ENCODE data around the gene IPPK.

IPPK gene

GRCh38 chr9:92649007-92649406 is 20.9 kb downstream of the IPPK start:
- H3K27ac ChIP-seq (ENCODE audit: extremely low read depth, low read depth, low read length): no peak overlapping the region
- H3K36me3 ChIP-seq (ENCODE audit: control insufficient read depth in 2 of 2, insufficient read depth in 1 of 2, low read length in 2 of 2): peaks cover 20 to 90% of the 10 kb centered on the region in 2 experiments
- H3K4me1 ChIP-seq (ENCODE audit: control insufficient read depth, insufficient read depth, low read length): peaks cover 2% of the 10 kb centered on the region; the same call in 1 of the 2 replicates
- ChIA-PET CTCF (interaction anchor here (0.6 to 0.7 kb wide), 2 partner anchors 69 to 514 kb away, joined by 3 read pairs; no protein-coding TSS in a partner anchor), POLR2A (interaction anchor here (0.9 kb wide), 1 partner anchor 21 kb away, joined by 3 read pairs; the partner anchor contains the start of gene IPPK)
- H3K9me3 ChIP-seq (ENCODE audit: control insufficient read depth, insufficient read depth, low read depth, low read length): no peaks in the 10 kb centered on the region
- no peak overlapping the region for H3K4me3 ChIP-seq (ENCODE audit: low read depth, low read length)
- TF ChIP-seq ZNF174 (tag by site-specific recombination; IDR thresholded peaks at IDR 0.05): no peak
- TF ChIP-seq ZNF473 (tag by site-specific recombination; IDR thresholded peaks at IDR 0.05): no peak
- no peak for TF ChIP-seq ZNF600 (tag by site-specific recombination; IDR thresholded peaks at IDR 0.05)
- no peak for TF ChIP-seq YY2 (tag by site-specific recombination; IDR thresholded peaks at IDR 0.05)
- TF ChIP-seq ZNF37A (tag by site-specific recombination; IDR thresholded peaks at IDR 0.05): no peak
- no peak for TF ChIP-seq ZNF157 (tag by site-specific recombination; IDR thresholded peaks at IDR 0.05)
- TF ChIP-seq GLI2 (tag by site-specific recombination; IDR thresholded peaks at IDR 0.05; ENCODE audit: borderline replicate concordance, low read depth): no peak
- no peak for TF ChIP-seq ZNF354C (tag by site-specific recombination; IDR thresholded peaks at IDR 0.05; ENCODE audit: borderline replicate concordance, low read depth)
- TF ChIP-seq ZNF221 (tag by site-specific recombination; IDR thresholded peaks at IDR 0.05; ENCODE audit: borderline replicate concordance): no peak
- no peak for TF ChIP-seq ZNF423 (tag by site-specific recombination; IDR thresholded peaks at IDR 0.05)
- no peak for TF ChIP-seq ZNF623 (tag by site-specific recombination; IDR thresholded peaks at IDR 0.05)
- no peak for TF ChIP-seq ZNF596 (tag by site-specific recombination; IDR thresholded peaks at IDR 0.05)

GRCh38 chr9:92648474-92648971 is 21.4 kb downstream of the IPPK start:
- peaks cover 20 to 90% of the 10 kb centered on the region in 2 experiments for H3K36me3 ChIP-seq (ENCODE audit: control insufficient read depth in 2 of 2, insufficient read depth in 1 of 2, low read length in 2 of 2)
- POLR2A ChIA-PET: interaction anchor here (0.9 kb wide), 1 partner anchor 22 kb away, joined by 3 read pairs; the partner anchor contains the start of gene IPPK

GRCh38 chr9:92647671-92648473 is 22.1 kb downstream of the IPPK start:
- CTCF ChIA-PET: interaction anchor here (0.6 kb wide), 1 partner anchor 15 kb away, joined by 3 read pairs; no protein-coding TSS in a partner anchor
- H3K27ac ChIP-seq (ENCODE audit: extremely low read depth, low read depth, low read length): no peak overlapping the region
- no peak for TF ChIP-seq ZNF664 (tag by site-specific recombination; IDR thresholded peaks at IDR 0.05)
- TF ChIP-seq ZNF133 (tag by site-specific recombination; IDR thresholded peaks at IDR 0.05): no peak
- no peak for TF ChIP-seq ZNF292 (tag by site-specific recombination; IDR thresholded peaks at IDR 0.05; ENCODE audit: borderline replicate concordance, low read depth)
- H3K4me1 ChIP-seq (ENCODE audit: control insufficient read depth, insufficient read depth, low read length): no peaks in the 10 kb centered on the region
- POLR2A ChIA-PET: no interaction called here
- no peaks in the 10 kb centered on the region for H3K9me3 ChIP-seq (ENCODE audit: control insufficient read depth, insufficient read depth, low read depth, low read length)
- H3K36me3 ChIP-seq (ENCODE audit: control insufficient read depth in 2 of 2, insufficient read depth in 1 of 2, low read length in 2 of 2): peaks cover 20 to 90% of the 10 kb centered on the region in 2 experiments
- no peak overlapping the region for H3K4me3 ChIP-seq (ENCODE audit: low read depth, low read length)

More at GRCh38 chr9:92648474-92648971, 21.4 kb downstream of the IPPK start:
- no peak overlapping the region for H3K4me3 ChIP-seq (ENCODE audit: low read depth, low read length)
- TF ChIP-seq ZBTB7A (tag by site-specific recombination; IDR thresholded peaks at IDR 0.05; ENCODE audit: low read depth) (no peak), ZNF335 (tag by site-specific recombination; conservative IDR thresholded peaks at IDR 0.05) (no peak)
- no peaks in the 10 kb centered on the region for H3K9me3 ChIP-seq (ENCODE audit: control insufficient read depth, insufficient read depth, low read depth, low read length)
- no peak overlapping the region for H3K27ac ChIP-seq (ENCODE audit: extremely low read depth, low read depth, low read length)
- CTCF ChIA-PET: interaction anchor here (0.6 to 0.7 kb wide), 2 partner anchors 70 to 513 kb away, joined by 3 read pairs; no protein-coding TSS in a partner anchor
- no peaks in the 10 kb centered on the region for H3K4me1 ChIP-seq (ENCODE audit: control insufficient read depth, insufficient read depth, low read length)

- ChIA-PET CTCF (interaction anchor here (0.6 to 1.8 kb wide), 3 partner anchors 162 to 507 kb away, joined by 3 to 6 read pairs (median 4); no protein-coding TSS in a partner anchor), POLR2A (no interaction called here)
- Histone ChIP-seq H3K36me3 (ENCODE audit: control insufficient read depth in 2 of 2, insufficient read depth in 1 of 2, low read length in 2 of 2) (peaks cover 20 to 95% of the 10 kb centered on the region in 2 experiments), H3K27ac (ENCODE audit: extremely low read depth, low read depth, low read length) (no peak overlapping the region), H3K9me3 (ENCODE audit: control insufficient read depth, insufficient read depth, low read depth, low read length) (no peaks in the 10 kb centered on the region), H3K4me3 (ENCODE audit: low read depth, low read length) (no peak overlapping the region), H3K4me1 (ENCODE audit: control insufficient read depth, insufficient read depth, low read length) (no peaks in the 10 kb centered on the region)
- no peak for TF ChIP-seq PATZ1 (tag by site-specific recombination; IDR thresholded peaks at IDR 0.05)
- TF ChIP-seq ZNF23 (tag by site-specific recombination; IDR thresholded peaks at IDR 0.05; ENCODE audit: borderline replicate concordance): no peak
- no peak for TF ChIP-seq ZNF677 (tag by site-specific recombination; IDR thresholded peaks at IDR 0.05)
- TF ChIP-seq ZNF24 (tag by site-specific recombination; IDR thresholded peaks at IDR 0.05): no peak
- no peak for TF ChIP-seq ZNF175 (tag by site-specific recombination; IDR thresholded peaks at IDR 0.05)
- no peak for TF ChIP-seq ZNF610 (tag by site-specific recombination; IDR thresholded peaks at IDR 0.05; ENCODE audit: borderline replicate concordance)
- no peak for TF ChIP-seq ZNF529 (tag by site-specific recombination; IDR thresholded peaks at IDR 0.05; ENCODE audit: insufficient replicate concordance)
- TF ChIP-seq ZNF548 (tag by site-specific recombination; IDR thresholded peaks at IDR 0.05): no peak
- no peak for TF ChIP-seq ZNF571 (tag by site-specific recombination; IDR thresholded peaks at IDR 0.05)
- TF ChIP-seq ZFP69B (tag by site-specific recombination; IDR thresholded peaks at IDR 0.05): no peak
Measured at GRCh38 chr9:92645041-92645440, 24.9 kb downstream of the IPPK start.

All from HEK293 (cell line).